ENCODE data around the gene THSD7A. TPM values are rescaled to one million over a fixed set of nuclear protein-coding genes. Genes with fewer than 3 reads are reported as not detected.

Gene THSD7A
- total RNA-seq, 1 donor from 2014 or later, result 0.28 TPM

GRCh38 chr7:11570922-11571550 is 261.0 kb downstream of the THSD7A start:
- no peak for DNase-seq (ENCODE audit: low spot score)
- no peaks in the 10 kb centered on the region for H3K9me3 Mint-ChIP-seq
- no peak overlapping the region for H3K9ac ChIP-seq
- H3K4me1 Mint-ChIP-seq, result no peaks in the 10 kb centered on the region
- H3K79me2 ChIP-seq (ENCODE audit: low read depth), result no peaks in the 10 kb centered on the region
- TF ChIP-seq EZH2phosphoT487 (IDR thresholded peaks at IDR 0.05) (no peak), EZH2 (IDR thresholded peaks at IDR 0.05) (no peak)
- TF ChIP-seq, protein P1, sequence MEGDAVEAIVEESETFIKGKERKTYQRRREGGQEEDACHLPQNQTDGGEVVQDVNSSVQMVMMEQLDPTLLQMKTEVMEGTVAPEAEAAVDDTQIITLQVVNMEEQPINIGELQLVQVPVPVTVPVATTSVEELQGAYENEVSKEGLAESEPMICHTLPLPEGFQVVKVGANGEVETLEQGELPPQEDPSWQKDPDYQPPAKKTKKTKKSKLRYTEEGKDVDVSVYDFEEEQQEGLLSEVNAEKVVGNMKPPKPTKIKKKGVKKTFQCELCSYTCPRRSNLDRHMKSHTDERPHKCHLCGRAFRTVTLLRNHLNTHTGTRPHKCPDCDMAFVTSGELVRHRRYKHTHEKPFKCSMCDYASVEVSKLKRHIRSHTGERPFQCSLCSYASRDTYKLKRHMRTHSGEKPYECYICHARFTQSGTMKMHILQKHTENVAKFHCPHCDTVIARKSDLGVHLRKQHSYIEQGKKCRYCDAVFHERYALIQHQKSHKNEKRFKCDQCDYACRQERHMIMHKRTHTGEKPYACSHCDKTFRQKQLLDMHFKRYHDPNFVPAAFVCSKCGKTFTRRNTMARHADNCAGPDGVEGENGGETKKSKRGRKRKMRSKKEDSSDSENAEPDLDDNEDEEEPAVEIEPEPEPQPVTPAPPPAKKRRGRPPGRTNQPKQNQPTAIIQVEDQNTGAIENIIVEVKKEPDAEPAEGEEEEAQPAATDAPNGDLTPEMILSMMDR (IDR thresholded peaks at IDR 0.05), result no peak
- no peaks in the 10 kb centered on the region for H3K27me3 ChIP-seq
- no peak overlapping the region for H3K4me3 Mint-ChIP-seq
- no peaks in the 10 kb centered on the region for H3K36me3 Mint-ChIP-seq
- H3K4me1 ChIP-seq, result no peaks in the 10 kb centered on the region
- no peak overlapping the region for H3K4me3 ChIP-seq
- H3K27ac ChIP-seq, result no peak overlapping the region
- H3K27ac Mint-ChIP-seq, result no peak overlapping the region
- no peak overlapping the region for H3K4me2 ChIP-seq
- no peaks in the 10 kb centered on the region for H3K9me3 ChIP-seq (ENCODE audit: low read depth)
- H3K36me3 ChIP-seq, result no peaks in the 10 kb centered on the region
- no peaks in the 10 kb centered on the region for H3F3A ChIP-seq (ENCODE audit: low read depth)
- no peaks in the 10 kb centered on the region for H4K20me1 ChIP-seq (ENCODE audit: low read depth)
- H3K27me3 Mint-ChIP-seq (ENCODE audit: insufficient read depth, low read depth), result no peaks in the 10 kb centered on the region
- no peak overlapping the region for H2AFZ ChIP-seq (replicated peaks)

DNA sequence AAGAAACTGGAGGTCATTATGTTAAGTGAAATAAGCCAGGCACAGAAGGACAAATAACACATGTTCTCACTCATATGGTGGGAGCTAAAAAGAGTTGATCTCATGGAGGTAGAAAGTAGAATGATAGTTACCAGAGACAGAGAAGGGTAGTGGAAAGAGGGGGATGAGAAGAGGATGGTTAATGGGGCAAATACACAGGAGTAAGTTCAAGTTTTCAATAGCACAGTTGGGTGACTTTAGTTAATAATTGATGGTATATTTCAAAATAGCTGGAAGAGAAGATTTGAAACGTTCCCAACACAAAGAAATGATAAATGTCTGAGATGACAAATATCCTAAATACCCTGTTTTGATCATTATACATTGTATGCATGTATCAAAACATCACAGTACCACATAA is 261.8 kb downstream of the THSD7A start:
- Histone ChIP-seq H3K4me2 (no peak overlapping the region), H3K27me3 (no peaks in the 10 kb centered on the region), H3K9me3 (ENCODE audit: low read depth) (no peaks in the 10 kb centered on the region), H3K4me1 (no peaks in the 10 kb centered on the region), H3K27ac (no peak overlapping the region), H4K20me1 (ENCODE audit: low read depth) (no peaks in the 10 kb centered on the region), H3K9ac (no peak overlapping the region), H2AFZ (replicated peaks) (no peak overlapping the region), H3F3A (ENCODE audit: low read depth) (no peaks in the 10 kb centered on the region), H3K4me3 (no peak overlapping the region), H3K79me2 (ENCODE audit: low read depth) (no peaks in the 10 kb centered on the region), H3K36me3 (no peaks in the 10 kb centered on the region)
- Mint-ChIP-seq H3K4me3 (no peak overlapping the region), H3K27ac (no peak overlapping the region), H3K4me1 (no peaks in the 10 kb centered on the region), H3K36me3 (no peaks in the 10 kb centered on the region), H3K27me3 (ENCODE audit: insufficient read depth, low read depth) (no peaks in the 10 kb centered on the region), H3K9me3 (no peaks in the 10 kb centered on the region)
- TF ChIP-seq, protein P1 (IDR thresholded peaks at IDR 0.05), result no peak
- TF ChIP-seq EZH2 (IDR thresholded peaks at IDR 0.05) (no peak), EZH2phosphoT487 (IDR thresholded peaks at IDR 0.05) (no peak)
- no peak for DNase-seq (ENCODE audit: low spot score)

DNA sequence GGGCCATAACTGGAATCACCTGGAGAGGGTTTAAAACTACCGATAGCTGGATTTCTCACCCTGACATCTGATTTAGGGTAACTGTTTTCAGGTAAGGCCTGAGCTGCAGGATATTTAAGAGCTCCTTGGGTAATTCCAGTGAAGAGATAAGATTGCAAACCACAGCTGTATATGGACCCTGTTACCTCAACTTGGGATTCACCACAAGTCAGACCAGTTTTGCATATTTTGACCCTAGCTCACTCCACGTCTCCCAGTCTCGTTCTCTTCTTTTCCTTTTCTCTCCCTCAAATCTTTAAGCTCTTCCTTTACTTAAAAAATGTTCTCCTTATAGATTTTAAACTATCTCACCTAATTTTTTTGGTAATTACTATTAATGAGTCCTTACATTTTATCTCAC is 264.4 kb downstream of the THSD7A start:
- TF ChIP-seq EZH2 (IDR thresholded peaks at IDR 0.05) (no peak), EZH2phosphoT487 (IDR thresholded peaks at IDR 0.05) (no peak)
- TF ChIP-seq, protein P1 (IDR thresholded peaks at IDR 0.05), result no peak
- no peaks in the 10 kb centered on the region for H3K79me2 ChIP-seq (ENCODE audit: low read depth)
- Mint-ChIP-seq H3K27ac (no peak overlapping the region), H3K9me3 (no peaks in the 10 kb centered on the region), H3K4me1 (no peaks in the 10 kb centered on the region), H3K4me3 (no peak overlapping the region), H3K27me3 (ENCODE audit: insufficient read depth, low read depth) (no peaks in the 10 kb centered on the region), H3K36me3 (no peaks in the 10 kb centered on the region)
- H2AFZ ChIP-seq (replicated peaks), result no peak overlapping the region
- H3F3A ChIP-seq (ENCODE audit: low read depth), result no peaks in the 10 kb centered on the region
- DNase-seq (ENCODE audit: low spot score), result no peak
- H3K4me3 ChIP-seq, result no peak overlapping the region
- no peaks in the 10 kb centered on the region for H3K36me3 ChIP-seq
- H3K9ac ChIP-seq, result no peak overlapping the region
- H3K4me1 ChIP-seq, result no peaks in the 10 kb centered on the region
- H3K27me3 ChIP-seq, result no peaks in the 10 kb centered on the region
- no peaks in the 10 kb centered on the region for H4K20me1 ChIP-seq (ENCODE audit: low read depth)
- no peaks in the 10 kb centered on the region for H3K9me3 ChIP-seq (ENCODE audit: low read depth)
- H3K27ac ChIP-seq, result no peak overlapping the region
- no peak overlapping the region for H3K4me2 ChIP-seq

Measured in neural progenitor cell (in vitro differentiated cells).